Epidermal melanocyte (primary cell): ENCODE data around the gene DLGAP1.

Experiments used
- DNase-seq: peaks from one replicate; pipeline ENCODE4 v3.0.0; 2011; ENCODE audit warnings: low spot score; ENCODE audit not compliant: insufficient read length

DLGAP1 gene

GRCh38 chr18:3648200-3648599 is 806.9 kb downstream of the DLGAP1 start:
- no peak for DNase-seq

- DNase-seq, result no peak
These were observed 807.5 kb downstream of the DLGAP1 start for GRCh38 chr18:3647636-3648035.

- no peak for DNase-seq
These were observed 809.5 kb downstream of the DLGAP1 start for GRCh38 chr18:3645384-3646156.

GRCh38 chr18:3634250-3634939 is 820.7 kb downstream of the DLGAP1 start:
- DNase-seq, result no peak

- DNase-seq, result no peak
These were observed 823.2 kb downstream of the DLGAP1 start for GRCh38 chr18:3631887-3632286.

- no peak for DNase-seq
These were observed 828.1 kb downstream of the DLGAP1 start for GRCh38 chr18:3626929-3627458.

GRCh38 chr18:3625742-3626091 is 829.4 kb downstream of the DLGAP1 start:
- DNase-seq, result no peak

GRCh38 chr18:3624935-3625741 is 830.0 kb downstream of the DLGAP1 start:
- DNase-seq, result no peak

GRCh38 chr18:3624546-3624934 is 830.6 kb downstream of the DLGAP1 start:
- DNase-seq, result no peak

- DNase-seq, result peak; percentile 79
These were observed 831.1 kb downstream of the DLGAP1 start for GRCh38 chr18:3623769-3624545.

GRCh38 chr18:3620146-3621119 is 834.7 kb downstream of the DLGAP1 start:
- DNase-seq, result no peak

- DNase-seq, result no peak
These were observed 835.4 kb downstream of the DLGAP1 start for GRCh38 chr18:3619746-3620145.

- no peak for DNase-seq
These were observed 835.9 kb downstream of the DLGAP1 start for GRCh38 chr18:3619222-3619621.

- no peak for DNase-seq
These were observed 838.4 kb downstream of the DLGAP1 start for GRCh38 chr18:3616744-3617143.

- no peak for DNase-seq
These were observed 839.0 kb downstream of the DLGAP1 start for GRCh38 chr18:3616142-3616541.

- no peak for DNase-seq
These were observed 839.6 kb downstream of the DLGAP1 start for GRCh38 chr18:3615374-3615985.

GRCh38 chr18:3612315-3612714 is 842.8 kb downstream of the DLGAP1 start:
- DNase-seq, result no peak

GRCh38 chr18:3611313-3612090 is 843.6 kb downstream of the DLGAP1 start:
- no peak for DNase-seq

GRCh38 chr18:3610813-3611212 is 844.3 kb downstream of the DLGAP1 start:
- DNase-seq, result no peak
